B cell (primary cell): ENCODE measurements around the gene PDZK1. TPM values are rescaled to one million over a fixed set of nuclear protein-coding genes. Genes with fewer than 3 reads are reported as not detected.

Experiments used
- ATAC-seq: fragments of 200-7000 bp; cut with Tn5 transposase; one replicate; pipeline ENCODE4 v1.10.0; 2021; ENCODE audit warnings: low read depth, mild to moderate bottlenecking, moderate number of reproducible peaks, moderate library complexity
- CTCF ChIA-PET: fragments of 350-600 bp; sonication (Branson Sonifier 250); formaldehyde crosslinking; loops from one replicate; lab custom pipeline; 2021; ENCODE audit warnings: antibody characterized with exemption, inconsistent platforms; lab: Charles Lee
- POLR2A ChIA-PET: fragments of 350-600 bp; sonication (Branson Sonifier 250); formaldehyde crosslinking; loops from one replicate; lab custom pipeline; 2021; ENCODE audit warnings: antibody characterized with exemption; lab: Charles Lee
- DNase-seq: peaks from one replicate; pipeline ENCODE4 v3.0.0; 2013
- H2AFZ ChIP-seq: 2 replicates; pipeline ENCODE4 v1.6.1; 2012; ENCODE audit warnings: mild to moderate bottlenecking, low read depth, low read length; ENCODE audit not compliant: insufficient read depth, poor library complexity, severe bottlenecking
- H3K27ac ChIP-seq, 2 donors: 1 replicate in 1 of 2; 2 replicates in 1 of 2; pipeline ENCODE4 v1.5.1; 2012 to 2013; ENCODE audit warnings: low read length in 2 of 2, mild to moderate bottlenecking in 2 of 2, moderate library complexity in 1 of 2
- H3K27me3 ChIP-seq, 4 experiments: fragments of 200-600 bp in 1 of 4; sonication (generic) in 1 of 4; replicated peaks in 1 of 4; 1 replicate in 2 of 4; 2 replicates in 2 of 4; pipeline versions ENCODE4 v1.6.1 to v1.7.0; 2013 to 2016; ENCODE audit warnings: low read length in 3 of 4, mild to moderate bottlenecking in 2 of 4, mixed read lengths in 1 of 4, moderate library complexity in 1 of 4; ENCODE audit not compliant: insufficient read depth in 4 of 4, control insufficient read depth in 3 of 4; ENCODE audit errors: control extremely low read depth in 1 of 4
- H3K36me3 ChIP-seq, 2 experiments: replicated peaks in 1 of 2; 1 replicate in 1 of 2; 2 replicates in 1 of 2; pipeline versions ENCODE4 v1.6.1 to v1.7.1; 2013; ENCODE audit warnings: low read length in 1 of 2; ENCODE audit not compliant: insufficient read depth in 2 of 2, control insufficient read depth in 1 of 2; ENCODE audit errors: control extremely low read depth in 1 of 2, extremely low read depth in 1 of 2
- H3K4me1 ChIP-seq, 2 donors: fragments of 200-600 bp in 1 of 2; sonication (generic) in 1 of 2; 1 replicate in 1 of 2; 2 replicates in 1 of 2; pipeline versions ENCODE4 v1.5.1 to v1.6.1; 2013 to 2017; ENCODE audit warnings: low read length in 2 of 2; ENCODE audit not compliant: control insufficient read depth in 2 of 2, insufficient read depth in 2 of 2
- H3K4me2 ChIP-seq: replicated peaks from 2 replicates; pipeline ENCODE3; 2012; ENCODE audit warnings: mild to moderate bottlenecking, low read depth, low read length; ENCODE audit not compliant: poor library complexity, severe bottlenecking
- H3K4me3 ChIP-seq, 5 experiments: fragments of 200-600 bp in 1 of 5; sonication (generic) in 1 of 5; 1 replicate in 3 of 5; 2 replicates in 2 of 5; pipeline versions ENCODE4 v1.5.1 to v1.7.0; 2011 to 2016; ENCODE audit warnings: low read length in 4 of 5, mild to moderate bottlenecking in 4 of 5, low read depth in 2 of 5, control low read depth in 1 of 5, moderate library complexity in 1 of 5; ENCODE audit not compliant: insufficient read depth in 1 of 5; ENCODE audit errors: control extremely low read depth in 1 of 5, extremely low read depth in 1 of 5
- H3K79me2 ChIP-seq: fragments of 200-600 bp; sonication (generic); one replicate; pipeline ENCODE4 v1.6.0; 2016; ENCODE audit warnings: low read length; ENCODE audit not compliant: control insufficient read depth, insufficient read depth
- H3K9ac ChIP-seq: fragments of 200-600 bp; sonication (generic); 2 replicates; pipeline ENCODE4 v1.6.1; 2017; ENCODE audit warnings: mild to moderate bottlenecking, low read length, moderate library complexity
- H3K9me3 ChIP-seq, 3 donors: one replicate each; pipeline versions ENCODE4 v1.6.1 to v1.7.1; 2013; ENCODE audit warnings: low read length in 2 of 3; ENCODE audit not compliant: control insufficient read depth in 2 of 3, insufficient read depth in 1 of 3; ENCODE audit errors: control extremely low read depth in 1 of 3
- H4K20me1 ChIP-seq: 2 replicates; pipeline ENCODE4 v1.6.0; 2012; ENCODE audit warnings: mild to moderate bottlenecking, low read length; ENCODE audit not compliant: insufficient read depth, control insufficient read depth, poor library complexity, severe bottlenecking
- H3K27ac Mint-ChIP-seq: one replicate; pipeline ENCODE4 v1.8.0; 2021; ENCODE audit warnings: mixed read lengths
- H3K27me3 Mint-ChIP-seq: one replicate; pipeline ENCODE4 v1.8.0; 2021; ENCODE audit warnings: mixed read lengths
- H3K4me1 Mint-ChIP-seq: one replicate; pipeline ENCODE4 v1.8.0; 2021; ENCODE audit warnings: mixed read lengths
- H3K4me3 Mint-ChIP-seq: one replicate; pipeline ENCODE4 v1.8.0; 2021; ENCODE audit warnings: mixed read lengths
- H3K9me3 Mint-ChIP-seq: one replicate; pipeline ENCODE4 v1.8.0; 2022; ENCODE audit warnings: mixed read lengths; ENCODE audit not compliant: insufficient read depth
- CTCF ChIP-seq: fragments of 200-600 bp; IDR thresholded peaks from one replicate; pipeline ENCODE4 v1.8.0; 2022; ENCODE audit warnings: antibody characterized with exemption, mild to moderate bottlenecking
- EZH2 ChIP-seq: IDR thresholded peaks from 2 replicates; pipeline ENCODE4 v1.6.1; 2012; ENCODE audit warnings: borderline replicate concordance, low read depth, mild to moderate bottlenecking, moderate library complexity, low read length; ENCODE audit not compliant: insufficient read depth, poor library complexity, severe bottlenecking
- WGBS: methylation state at CpG from one replicate; pipeline ENCODE4 v1.1.5; 2013; ENCODE audit warnings: missing lambda C conversion rate; ENCODE audit not compliant: insufficient coverage; 5-methylcytosine and 5-hydroxymethylcytosine counted together
- intact Hi-C: fragments of 100-400 bp; cut with micrococcal nuclease; formaldehyde crosslinking; loops from one replicate; pipeline ENCODE4 v1.10.0; 2022
- polyA plus RNA-seq: library from polyadenylated mRNA; depleted of rRNA; stranded (reverse); fragments of >200 nt; gene quantifications from 2 replicates; pipeline ENCODE4 v1.2.3, GENCODE V29; 2012
- total RNA-seq, 2 donors: library from RNA; stranded (reverse); fragments of 120-200 nt in 1 of 2; gene quantifications; 1 replicate in 1 of 2; 2 replicates in 1 of 2; pipeline versions ENCODE4 v1.2.3 to v1.2.4, GENCODE V29; 2013 to 2022

The PDZK1 gene
- total and polyA plus RNA-seq, 2 donors (not counting 1 experiment from before 2014, with no cell fraction given): 0.34 TPM; not detected in 1

DNA sequence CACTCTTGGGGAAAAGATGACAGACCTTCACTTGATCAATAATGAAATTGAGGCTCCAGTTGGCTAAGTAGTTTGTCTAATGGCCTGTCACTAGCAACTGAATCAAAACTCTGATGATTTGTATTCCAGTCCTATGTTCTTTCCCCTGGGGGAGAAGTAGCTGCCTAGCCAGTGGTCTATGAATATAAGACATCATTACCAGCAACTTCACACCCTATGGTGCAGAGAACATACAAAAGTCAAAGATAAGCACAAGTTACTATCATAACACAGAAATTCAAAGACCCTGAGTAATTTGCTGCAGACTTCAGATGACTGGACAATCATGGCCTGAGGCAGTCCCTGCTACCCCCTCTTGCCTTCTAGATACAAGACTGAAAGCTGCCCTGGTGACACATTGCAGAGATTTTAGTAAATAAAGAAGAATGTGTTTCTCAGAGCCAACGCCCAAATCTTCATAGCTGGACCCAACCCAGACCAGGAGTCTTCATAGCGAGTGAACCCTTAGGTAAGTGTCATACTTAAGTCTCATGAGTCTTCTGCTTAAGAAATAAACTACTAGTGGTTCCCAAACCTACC is 993 bp downstream of the PDZK1 start:
- ATAC-seq: no peak
- ChIA-PET CTCF (interaction anchor here (2.4 kb wide), 1 partner anchor 15 kb away, joined by 6 read pairs; no protein-coding TSS in a partner anchor), POLR2A (no interaction called here)
- H3K4me2 ChIP-seq: no peak overlapping the region
- Mint-ChIP-seq H3K9me3 (no peaks in the 10 kb centered on the region), H3K27ac (no peak overlapping the region), H3K27me3 (peaks cover 4% of the 10 kb centered on the region), H3K4me3 (no peak overlapping the region), H3K4me1 (no peaks in the 10 kb centered on the region)
- H3K9me3 ChIP-seq: no peaks in the 10 kb centered on the region
- no peaks in the 10 kb centered on the region for H3K27me3 ChIP-seq
- DNase-seq: no peak
- intact Hi-C loops: no loop called here
- no peak for TF ChIP-seq EZH2
- TF ChIP-seq CTCF: no peak
- WGBS: 100% methylated on average over 1 of the region's 2 CpGs
- H3K36me3 ChIP-seq: no peaks in the 10 kb centered on the region
- no peaks in the 10 kb centered on the region for H4K20me1 ChIP-seq
- no peaks in the 10 kb centered on the region for H3K79me2 ChIP-seq
- H2AFZ ChIP-seq: no peak overlapping the region
- H3K4me1 ChIP-seq: no peaks in the 10 kb centered on the region
- no peak overlapping the region for H3K4me3 ChIP-seq
- H3K27ac ChIP-seq: no peak overlapping the region
- no peak overlapping the region for H3K9ac ChIP-seq

- no peaks in the 10 kb centered on the region for H3K4me1 ChIP-seq
- no peak for DNase-seq
- no peaks in the 10 kb centered on the region for H3K9me3 Mint-ChIP-seq
- no peak overlapping the region for H3K27ac Mint-ChIP-seq
- intact Hi-C loops: no loop called here
- no peak for ATAC-seq
- POLR2A ChIA-PET: no interaction called here
- TF ChIP-seq CTCF (no peak), EZH2 (no peak)
- WGBS: 79% methylated on average over 3 of the region's 7 CpGs
- H2AFZ ChIP-seq: no peak overlapping the region
- no peaks in the 10 kb centered on the region for H4K20me1 ChIP-seq
- no peak overlapping the region for H3K4me3 ChIP-seq
- peaks cover 4% of the 10 kb centered on the region for H3K27me3 Mint-ChIP-seq
- no peak overlapping the region for H3K9ac ChIP-seq
- CTCF ChIA-PET: no interaction called here
- no peak overlapping the region for H3K4me3 Mint-ChIP-seq
- H3K27me3 ChIP-seq: no peaks in the 10 kb centered on the region
- no peak overlapping the region for H3K27ac ChIP-seq
- H3K4me2 ChIP-seq: no peak overlapping the region
- H3K9me3 ChIP-seq: no peaks in the 10 kb centered on the region
- no peaks in the 10 kb centered on the region for H3K79me2 ChIP-seq
- H3K4me1 Mint-ChIP-seq: no peaks in the 10 kb centered on the region
- no peaks in the 10 kb centered on the region for H3K36me3 ChIP-seq
Observed at GRCh38 chr1:145705622-145706021, 1.5 kb downstream of the PDZK1 start.
